Stimulated activated CD8-positive, alpha-beta memory T cell treated with anti-CD3 and anti-CD28 coated beads, Interleukin-4, amount 100 ng/mL, for 24 hours (primary cell): ENCODE data around the gene COMMD10.

Source experiments
- DNase-seq: peaks from one replicate; pipeline ENCODE4 v3.0.0-alpha.2; 2020; ENCODE audit warnings: low read depth

The COMMD10 gene

GRCh38 chr5:116216246-116216645, 131.4 kb downstream of the COMMD10 start:
- no peak for DNase-seq

GRCh38 chr5:116225281-116225922, 140.6 kb downstream of the COMMD10 start:
- DNase-seq, result no peak

- no peak for DNase-seq
Observed at GRCh38 chr5:116229131-116229689, 144.4 kb downstream of the COMMD10 start.

- no peak for DNase-seq
Observed at GRCh38 chr5:116231288-116231687, 146.5 kb downstream of the COMMD10 start.

GRCh38 chr5:116234681-116235080, 149.9 kb downstream of the COMMD10 start:
- no peak for DNase-seq

GRCh38 chr5:116237917-116238500, 153.2 kb downstream of the COMMD10 start:
- DNase-seq, result no peak

- no peak for DNase-seq
Observed at GRCh38 chr5:116242343-116242742, 157.5 kb downstream of the COMMD10 start.

GRCh38 chr5:116248432-116248831, 163.6 kb downstream of the COMMD10 start:
- DNase-seq, result no peak

GRCh38 chr5:116249648-116250047, 164.8 kb downstream of the COMMD10 start:
- DNase-seq, result no peak

- DNase-seq, result no peak
Observed at GRCh38 chr5:116256717-116257116, 171.9 kb downstream of the COMMD10 start.

- no peak for DNase-seq
Observed at GRCh38 chr5:116265471-116265870, 180.6 kb downstream of the COMMD10 start.

- DNase-seq, result no peak
Observed at GRCh38 chr5:116271446-116272025, 186.7 kb downstream of the COMMD10 start.

- DNase-seq, result no peak
Observed at GRCh38 chr5:116272281-116272941, 187.6 kb downstream of the COMMD10 start.

GRCh38 chr5:116273448-116274242, 188.8 kb downstream of the COMMD10 start:
- no peak for DNase-seq

GRCh38 chr5:116274251-116274650, 189.4 kb downstream of the COMMD10 start:
- DNase-seq, result no peak

- DNase-seq, result no peak
Observed at GRCh38 chr5:116275282-116275681, 190.5 kb downstream of the COMMD10 start.

- DNase-seq, result no peak
Observed at GRCh38 chr5:116276952-116277351, 192.1 kb downstream of the COMMD10 start.

- no peak for DNase-seq
Observed at GRCh38 chr5:116280149-116280803, 195.5 kb downstream of the COMMD10 start.

GRCh38 chr5:116281309-116281708, 196.5 kb downstream of the COMMD10 start:
- DNase-seq, result no peak

- DNase-seq, result no peak
Observed at GRCh38 chr5:116288524-116288923, 203.7 kb downstream of the COMMD10 start.

- no peak for DNase-seq
Observed at GRCh38 chr5:116289276-116289675, 204.5 kb downstream of the COMMD10 start.
